ENCODE measurements around the gene EMILIN1.

Gene EMILIN1

GRCh38 chr2:27076323-27076722 lies 2.1 kb upstream of the EMILIN1 start:
- POLR2A ChIA-PET: interaction anchor here (0.7 kb wide), 1 partner anchor 10 kb away, joined by 3 read pairs; the partner anchor contains the start of gene KHK
- no peak for DNase-seq (ENCODE audit: extremely low spot score)
- CTCF ChIA-PET: no interaction called here
- TF ChIP-seq HDGF (IDR thresholded peaks at IDR 0.05; ENCODE audit: borderline replicate concordance) (no peak), PKNOX1 (IDR thresholded peaks at IDR 0.05) (no peak), TARDBP (IDR thresholded peaks at IDR 0.05) (no peak), ELF4 (IDR thresholded peaks at IDR 0.05) (no peak), ZNF384 (IDR thresholded peaks at IDR 0.05) (no peak), BHLHE40 (IDR thresholded peaks at IDR 0.05; ENCODE audit: borderline replicate concordance) (no peak), NFRKB (IDR thresholded peaks at IDR 0.05) (no peak), SUZ12 (IDR thresholded peaks at IDR 0.05) (no peak), SP1 (IDR thresholded peaks at IDR 0.05) (no peak), ARNT (IDR thresholded peaks at IDR 0.05) (no peak), CTBP1 (IDR thresholded peaks at IDR 0.05; ENCODE audit: borderline replicate concordance) (no peak), FOXA1 (IDR thresholded peaks at IDR 0.05) (no peak), FOXM1 (IDR thresholded peaks at IDR 0.05; ENCODE audit: borderline replicate concordance) (no peak)

DNA sequence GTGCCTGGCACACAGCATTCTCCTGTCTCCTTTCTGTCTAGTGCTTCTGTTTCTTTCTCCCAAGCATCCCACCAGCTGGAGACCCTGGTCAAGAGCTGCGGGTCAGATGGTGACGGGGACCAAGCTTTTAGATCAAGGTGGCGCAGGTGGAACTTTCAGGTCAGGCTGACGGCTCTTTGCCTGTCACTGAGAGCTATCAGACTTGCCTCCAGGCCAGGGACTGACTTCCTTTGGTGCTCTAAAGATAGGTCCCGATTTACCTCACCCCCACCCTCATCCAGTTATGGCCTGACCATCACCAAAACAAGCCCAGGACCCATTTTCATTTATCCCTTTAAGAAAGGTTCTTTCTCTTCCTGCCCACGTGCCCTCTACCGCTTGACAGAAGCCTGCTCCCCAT lies 1.2 kb upstream of the EMILIN1 start:
- CTCF ChIA-PET: no interaction called here
- TF ChIP-seq LEF1 (IDR thresholded peaks at IDR 0.05; ENCODE audit: borderline replicate concordance) (no peak), HDGF (IDR thresholded peaks at IDR 0.05; ENCODE audit: borderline replicate concordance) (no peak), FOXA1 (IDR thresholded peaks at IDR 0.05) (no peak), L3MBTL2 (conservative IDR thresholded peaks at IDR 0.05) (no peak), TARDBP (IDR thresholded peaks at IDR 0.05) (no peak), ARNT (IDR thresholded peaks at IDR 0.05) (no peak), FOXK2 (IDR thresholded peaks at IDR 0.05) (no peak), NFRKB (IDR thresholded peaks at IDR 0.05) (no peak), FOXM1 (IDR thresholded peaks at IDR 0.05; ENCODE audit: borderline replicate concordance) (no peak), PKNOX1 (IDR thresholded peaks at IDR 0.05) (no peak), CTBP1 (IDR thresholded peaks at IDR 0.05; ENCODE audit: borderline replicate concordance) (no peak), SP1 (IDR thresholded peaks at IDR 0.05) (no peak), SUZ12 (IDR thresholded peaks at IDR 0.05) (no peak), BHLHE40 (IDR thresholded peaks at IDR 0.05; ENCODE audit: borderline replicate concordance) (no peak), ZNF384 (IDR thresholded peaks at IDR 0.05) (no peak), ELF4 (IDR thresholded peaks at IDR 0.05) (no peak)
- POLR2A ChIA-PET: interaction anchor here (0.7 kb wide), 1 partner anchor 9 kb away, joined by 3 read pairs; the partner anchor contains the start of gene KHK
- no peak for DNase-seq (ENCODE audit: extremely low spot score)

DNA sequence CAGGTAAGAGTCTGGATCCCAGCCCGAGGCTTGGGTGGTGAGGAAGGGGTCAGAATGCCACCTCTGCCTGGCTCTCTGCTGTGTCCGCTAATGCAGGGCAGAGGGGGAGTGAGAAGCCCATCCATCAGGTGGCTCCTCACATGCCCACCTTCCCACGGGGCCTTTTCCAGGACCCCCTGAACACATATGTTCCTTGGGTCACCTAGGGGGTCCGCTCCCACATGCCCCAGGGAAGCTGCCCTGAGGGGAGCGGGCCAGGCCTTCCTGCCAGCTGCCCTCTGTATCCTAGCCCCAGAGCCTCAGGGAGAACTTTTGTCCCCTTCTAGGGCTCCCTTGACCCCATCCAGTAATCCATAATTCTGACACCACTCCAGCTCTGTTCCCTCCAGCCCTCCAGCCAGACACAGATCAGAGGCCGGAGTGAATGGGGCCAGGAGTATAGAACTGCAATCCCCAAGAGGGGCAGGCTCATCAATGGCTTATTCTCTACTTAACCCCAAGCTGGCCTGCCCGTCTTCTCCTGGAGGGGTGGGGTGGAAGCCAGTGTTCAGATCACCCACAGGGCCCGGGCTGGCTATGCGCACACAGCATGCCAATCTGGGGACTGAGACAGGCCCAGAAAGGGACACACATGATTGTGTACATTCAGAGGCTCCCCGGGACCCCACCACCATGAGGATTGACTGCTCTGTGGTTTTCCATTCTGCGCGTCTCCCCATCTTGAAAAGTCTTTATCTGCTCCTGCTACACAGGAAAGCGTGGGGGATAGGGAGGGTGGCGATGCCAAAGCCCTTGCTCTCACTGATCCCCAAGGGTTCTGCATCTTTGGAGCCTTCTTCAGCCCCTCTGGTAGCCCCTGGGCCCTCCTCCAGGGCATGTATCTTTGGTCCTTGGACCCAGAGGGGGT lies 1.1 kb downstream of the EMILIN1 start:
- POLR2A ChIA-PET: interaction anchor here (1.1 to 7.4 kb wide), 2 partner anchors 7 to 29 kb away, joined by 4 to 76 read pairs; partner anchors contain the start of genes AGBL5 and OST4
- DNase-seq (ENCODE audit: extremely low spot score): no peak
- CTCF ChIA-PET: no interaction called here
- TF ChIP-seq ARNT (IDR thresholded peaks at IDR 0.05): no peak
- TF ChIP-seq NFRKB (IDR thresholded peaks at IDR 0.05): no peak

GRCh38 chr2:27080140-27080469 lies 1.7 kb downstream of the EMILIN1 start:
- no peak for TF ChIP-seq NFRKB (IDR thresholded peaks at IDR 0.05)
- TF ChIP-seq SP1 (IDR thresholded peaks at IDR 0.05): no peak
- TF ChIP-seq LEF1 (IDR thresholded peaks at IDR 0.05; ENCODE audit: borderline replicate concordance): no peak
- TF ChIP-seq PKNOX1 (IDR thresholded peaks at IDR 0.05): no peak
- no peak for TF ChIP-seq ZNF384 (IDR thresholded peaks at IDR 0.05)
- no peak for TF ChIP-seq FOXK2 (IDR thresholded peaks at IDR 0.05)
- no peak for TF ChIP-seq HDGF (IDR thresholded peaks at IDR 0.05; ENCODE audit: borderline replicate concordance)
- no peak for TF ChIP-seq ELF4 (IDR thresholded peaks at IDR 0.05)
- no peak for TF ChIP-seq FOXM1 (IDR thresholded peaks at IDR 0.05; ENCODE audit: borderline replicate concordance)
- DNase-seq (ENCODE audit: extremely low spot score): no peak
- ChIA-PET POLR2A (interaction anchor here (1.3 to 7.4 kb wide), 2 partner anchors 8 to 15 kb away, joined by 3 to 76 read pairs; partner anchors contain the start of gene OST4), CTCF (interaction anchor here (2.0 kb wide), 1 partner anchor 21 kb away, joined by 5 read pairs; no protein-coding TSS in a partner anchor)

DNA sequence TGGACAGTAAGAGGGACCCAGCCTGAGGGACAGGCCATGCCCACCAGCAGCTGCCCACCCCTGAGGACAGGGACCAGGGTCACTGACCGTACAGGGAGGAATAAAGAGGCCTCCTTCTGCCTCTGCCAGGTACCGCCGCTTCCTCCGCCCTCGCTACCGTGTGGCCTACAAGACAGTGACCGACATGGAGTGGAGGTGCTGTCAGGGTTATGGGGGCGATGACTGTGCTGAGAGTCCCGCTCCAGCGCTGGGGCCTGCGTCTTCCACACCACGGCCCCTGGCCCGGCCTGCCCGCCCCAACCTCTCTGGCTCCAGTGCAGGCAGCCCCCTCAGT lies 2.2 kb downstream of the EMILIN1 start:
- ChIA-PET POLR2A (interaction anchor here (0.6 to 7.4 kb wide), 8 partner anchors 8 to 30 kb away, joined by 3 to 76 read pairs (median 4); partner anchors contain the start of genes AGBL5 and OST4), CTCF (interaction anchor here (0.9 to 2.0 kb wide), 3 partner anchors 8 to 222 kb away, joined by 3 to 5 read pairs (median 4); no protein-coding TSS in a partner anchor)
- TF ChIP-seq ZNF384 (IDR thresholded peaks at IDR 0.05): no peak
- no peak for TF ChIP-seq ELF4 (IDR thresholded peaks at IDR 0.05)
- TF ChIP-seq ARNT (IDR thresholded peaks at IDR 0.05): no peak
- no peak for TF ChIP-seq BHLHE40 (IDR thresholded peaks at IDR 0.05; ENCODE audit: borderline replicate concordance)
- TF ChIP-seq SP1 (IDR thresholded peaks at IDR 0.05): no peak
- no peak for TF ChIP-seq FOXA1 (IDR thresholded peaks at IDR 0.05)
- TF ChIP-seq HDGF (IDR thresholded peaks at IDR 0.05; ENCODE audit: borderline replicate concordance): no peak
- TF ChIP-seq NFRKB (IDR thresholded peaks at IDR 0.05): no peak
- no peak for TF ChIP-seq FOXM1 (IDR thresholded peaks at IDR 0.05; ENCODE audit: borderline replicate concordance)
- TF ChIP-seq CTBP1 (IDR thresholded peaks at IDR 0.05; ENCODE audit: borderline replicate concordance): no peak
- no peak for TF ChIP-seq L3MBTL2 (conservative IDR thresholded peaks at IDR 0.05)
- TF ChIP-seq LEF1 (IDR thresholded peaks at IDR 0.05; ENCODE audit: borderline replicate concordance): no peak
- TF ChIP-seq TARDBP (IDR thresholded peaks at IDR 0.05): no peak
- TF ChIP-seq PKNOX1 (IDR thresholded peaks at IDR 0.05): no peak
- TF ChIP-seq FOXK2 (IDR thresholded peaks at IDR 0.05): no peak
- TF ChIP-seq SUZ12 (IDR thresholded peaks at IDR 0.05): no peak
- DNase-seq (ENCODE audit: extremely low spot score): no peak
